Measurements from ENCODE around the gene ANXA5.

- TF ChIP-seq EP300 (IDR thresholded peaks at IDR 0.05) (no peak), CTCF (IDR thresholded peaks at IDR 0.05) (no peak), POLR2A (IDR thresholded peaks at IDR 0.05) (no peak)
Measured at GRCh38 chr4:121677524-121677923, 19.3 kb downstream of the ANXA5 start.
